Stimulated activated CD8-positive, alpha-beta memory T cell treated with anti-CD3 and anti-CD28 coated beads, Interleukin-12 subunit alpha, Interleukin-12 subunit beta, amount 100 ng/mL, for 1 hour (primary cell): Measurements from ENCODE around the gene MLANA.

ENCODE experiments used
- DNase-seq: peaks from one replicate; pipeline ENCODE4 v3.0.0-alpha.2; 2020; ENCODE audit warnings: low read depth

MLANA gene

GRCh38 chr9:5900622-5901021 lies 9.9 kb downstream of the MLANA start:
- no peak for DNase-seq

GRCh38 chr9:5902377-5902776 lies 11.7 kb downstream of the MLANA start:
- no peak for DNase-seq

- DNase-seq = no peak
Observed at GRCh38 chr9:5908918-5909317, 18.2 kb downstream of the MLANA start.

- no peak for DNase-seq
Observed at GRCh38 chr9:5909976-5910375, 19.3 kb downstream of the MLANA start.

GRCh38 chr9:5910413-5911057 lies 19.8 kb downstream of the MLANA start:
- DNase-seq = no peak

- no peak for DNase-seq
Observed at GRCh38 chr9:5915438-5915837, 24.7 kb downstream of the MLANA start.

- DNase-seq = no peak
Observed at GRCh38 chr9:5917273-5917672, 26.6 kb downstream of the MLANA start.

GRCh38 chr9:5917888-5918287 lies 27.2 kb downstream of the MLANA start:
- DNase-seq = no peak

- DNase-seq = no peak
Observed at GRCh38 chr9:5918460-5918859, 27.8 kb downstream of the MLANA start.

GRCh38 chr9:5920860-5921328 lies 30.2 kb downstream of the MLANA start:
- DNase-seq = no peak

- no peak for DNase-seq
Observed at GRCh38 chr9:5922192-5922591, 31.5 kb downstream of the MLANA start.

GRCh38 chr9:5931657-5932056 lies 41.0 kb downstream of the MLANA start:
- DNase-seq = no peak

GRCh38 chr9:5938449-5938848 lies 47.8 kb downstream of the MLANA start:
- no peak for DNase-seq

GRCh38 chr9:5939530-5939929 lies 48.8 kb downstream of the MLANA start:
- DNase-seq = no peak

- no peak for DNase-seq
Observed at GRCh38 chr9:5941214-5941613, 50.5 kb downstream of the MLANA start.

GRCh38 chr9:5945112-5945511 lies 54.4 kb downstream of the MLANA start:
- DNase-seq = no peak

- DNase-seq = no peak
Observed at GRCh38 chr9:5947912-5948311, 57.2 kb downstream of the MLANA start.

GRCh38 chr9:5949103-5949699 lies 58.5 kb downstream of the MLANA start:
- no peak for DNase-seq

- DNase-seq = no peak
Observed at GRCh38 chr9:5950261-5950660, 59.6 kb downstream of the MLANA start.

- DNase-seq = no peak
Observed at GRCh38 chr9:5951686-5952211, 61.1 kb downstream of the MLANA start.

GRCh38 chr9:5953743-5954707 lies 63.3 kb downstream of the MLANA start:
- no peak for DNase-seq

GRCh38 chr9:5957166-5957565 lies 66.5 kb downstream of the MLANA start:
- no peak for DNase-seq

GRCh38 chr9:5958273-5958672 lies 67.6 kb downstream of the MLANA start:
- no peak for DNase-seq
